CD4-positive, alpha-beta T cell (primary cell): Measurements from ENCODE around the gene BCAS1. TPM values are rescaled to one million over a fixed set of nuclear protein-coding genes. Genes with fewer than 3 reads are reported as not detected.

Experiments
- ATAC-seq: fragments of 200-7000 bp; cut with Tn5 transposase; one replicate; pipeline ENCODE4 v1.10.0; 2022; ENCODE audit warnings: mild to moderate bottlenecking; ENCODE audit not compliant: poor library complexity
- CTCF ChIA-PET: fragments of 350-600 bp; sonication (Branson Sonifier 250); formaldehyde crosslinking; loops from one replicate; lab custom pipeline; 2021; ENCODE audit warnings: antibody characterized with exemption, inconsistent platforms; lab: Charles Lee
- POLR2A ChIA-PET: fragments of 350-600 bp; sonication (Branson Sonifier 250); formaldehyde crosslinking; loops from one replicate; lab custom pipeline; 2021; ENCODE audit warnings: antibody characterized with exemption, inconsistent platforms; lab: Charles Lee
- DNase-seq, 14 experiments: peaks; one replicate each; pipeline ENCODE4 v3.0.0-alpha.2; 2013 to 2020; ENCODE audit warnings: mixed read lengths in 2 of 14
- H3K27ac ChIP-seq, 2 donors: one replicate each; pipeline versions ENCODE4 v1.5.1 to v1.7.0; 2013; ENCODE audit warnings: low read length in 2 of 2, low read depth in 1 of 2, mild to moderate bottlenecking in 1 of 2
- H3K27me3 ChIP-seq, 2 experiments: 1 replicate in 1 of 2; 2 replicates in 1 of 2; pipeline versions ENCODE4 v1.6.1 to v1.7.0; 2013; ENCODE audit warnings: low read length in 2 of 2, control low read depth in 1 of 2, mild to moderate bottlenecking in 1 of 2, moderate library complexity in 1 of 2; ENCODE audit not compliant: insufficient read depth in 2 of 2, control insufficient read depth in 1 of 2
- H3K36me3 ChIP-seq: one replicate; pipeline ENCODE4 v1.6.1; 2013; ENCODE audit warnings: low read length, control low read depth; ENCODE audit not compliant: insufficient read depth
- H3K4me1 ChIP-seq: one replicate; pipeline ENCODE4 v1.6.1; 2013; ENCODE audit warnings: low read length, control low read depth; ENCODE audit not compliant: insufficient read depth
- H3K4me3 ChIP-seq: one replicate; pipeline ENCODE4 v1.5.1; 2013; ENCODE audit warnings: mild to moderate bottlenecking, low read length, moderate library complexity
- H3K9me3 ChIP-seq, 2 experiments: 1 replicate in 1 of 2; 2 replicates in 1 of 2; pipeline versions ENCODE4 v1.6.1 to v1.7.0; 2013; ENCODE audit warnings: low read length in 2 of 2, mild to moderate bottlenecking in 2 of 2, control low read depth in 1 of 2, moderate library complexity in 1 of 2; ENCODE audit not compliant: control insufficient read depth in 1 of 2, insufficient read depth in 1 of 2
- H3K27ac Mint-ChIP-seq: one replicate; pipeline ENCODE4 v1.8.0; 2020; ENCODE audit warnings: mixed read lengths
- H3K27me3 Mint-ChIP-seq: one replicate; pipeline ENCODE4 v1.8.0; 2021; ENCODE audit warnings: mixed read lengths
- H3K36me3 Mint-ChIP-seq: one replicate; pipeline ENCODE4 v1.8.0; 2021; ENCODE audit warnings: low read depth, mixed read lengths
- H3K4me1 Mint-ChIP-seq: one replicate; pipeline ENCODE4 v1.8.0; 2021; ENCODE audit warnings: low read depth, mixed read lengths
- H3K4me3 Mint-ChIP-seq: one replicate; pipeline ENCODE4 v1.8.0; 2020; ENCODE audit warnings: mild to moderate bottlenecking, mixed read lengths
- H3K9me3 Mint-ChIP-seq: one replicate; pipeline ENCODE4 v1.8.0; 2020; ENCODE audit warnings: mixed read lengths
- intact Hi-C, 2 experiments: fragments of 100-400 bp; cut with DNase I in 1 of 2; cut with micrococcal nuclease in 1 of 2; formaldehyde crosslinking; loops; one replicate each; pipeline versions ENCODE4 v1.15.1 to v1.9.0; 2023 to 2025; cut with DNase I, micrococcal nuclease
- total RNA-seq, 174 experiments: library from RNA in 2 of 174; stranded (reverse) in 2 of 174; gene quantifications; one replicate each; pipeline ENCODE4 v1.2.3 and lab custom pipeline; 2021 to 2026
- TF ChIP-seq, protein P1 (sequence below): fragments of 200-600 bp; IDR thresholded peaks from one replicate; pipeline ENCODE4 v1.8.0; 2022; ENCODE audit warnings: antibody characterized with exemption, mild to moderate bottlenecking

BCAS1 gene
- total RNA-seq, 2 experiments from 2014 or later: 0.20 to 0.27 TPM

DNA sequence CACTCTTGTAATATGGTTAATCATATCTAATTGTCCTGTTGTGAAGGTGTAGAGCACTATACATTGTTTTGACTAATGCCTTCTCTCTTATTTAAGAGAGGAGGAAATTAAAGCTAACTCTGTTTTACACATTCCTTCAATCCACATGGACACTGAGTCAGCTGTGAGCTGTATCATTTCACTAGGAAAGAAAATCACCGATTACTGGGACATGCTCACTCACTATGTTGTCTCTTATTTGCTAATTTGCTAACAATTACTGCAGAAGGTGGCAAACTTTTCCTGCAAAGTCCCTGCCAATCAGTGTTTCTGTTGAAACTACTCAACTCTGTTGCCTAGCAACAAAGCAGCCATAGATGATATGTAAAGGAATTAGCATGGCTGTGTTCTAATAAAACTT lies 98.2 kb downstream of the BCAS1 start:
- H3K4me1 ChIP-seq: no peaks in the 10 kb centered on the region
- no peaks in the 10 kb centered on the region for H3K36me3 Mint-ChIP-seq
- H3K27me3 ChIP-seq: no peaks in the 10 kb centered on the region
- no peaks in the 10 kb centered on the region for H3K27me3 Mint-ChIP-seq
- peaks cover 2% of the 10 kb centered on the region for H3K9me3 Mint-ChIP-seq
- H3K27ac ChIP-seq: no peak overlapping the region
- no peak overlapping the region for H3K4me3 Mint-ChIP-seq
- no peak for DNase-seq
- H3K4me1 Mint-ChIP-seq: no peaks in the 10 kb centered on the region
- POLR2A ChIA-PET: no interaction called here
- no peak overlapping the region for H3K4me3 ChIP-seq
- CTCF ChIA-PET: no interaction called here
- intact Hi-C loops: no loop called here
- H3K27ac Mint-ChIP-seq: no peak overlapping the region
- H3K9me3 ChIP-seq: peaks cover 0 to 3% of the 10 kb centered on the region in 2 experiments
- H3K36me3 ChIP-seq: no peaks in the 10 kb centered on the region
- TF ChIP-seq, protein P1, sequence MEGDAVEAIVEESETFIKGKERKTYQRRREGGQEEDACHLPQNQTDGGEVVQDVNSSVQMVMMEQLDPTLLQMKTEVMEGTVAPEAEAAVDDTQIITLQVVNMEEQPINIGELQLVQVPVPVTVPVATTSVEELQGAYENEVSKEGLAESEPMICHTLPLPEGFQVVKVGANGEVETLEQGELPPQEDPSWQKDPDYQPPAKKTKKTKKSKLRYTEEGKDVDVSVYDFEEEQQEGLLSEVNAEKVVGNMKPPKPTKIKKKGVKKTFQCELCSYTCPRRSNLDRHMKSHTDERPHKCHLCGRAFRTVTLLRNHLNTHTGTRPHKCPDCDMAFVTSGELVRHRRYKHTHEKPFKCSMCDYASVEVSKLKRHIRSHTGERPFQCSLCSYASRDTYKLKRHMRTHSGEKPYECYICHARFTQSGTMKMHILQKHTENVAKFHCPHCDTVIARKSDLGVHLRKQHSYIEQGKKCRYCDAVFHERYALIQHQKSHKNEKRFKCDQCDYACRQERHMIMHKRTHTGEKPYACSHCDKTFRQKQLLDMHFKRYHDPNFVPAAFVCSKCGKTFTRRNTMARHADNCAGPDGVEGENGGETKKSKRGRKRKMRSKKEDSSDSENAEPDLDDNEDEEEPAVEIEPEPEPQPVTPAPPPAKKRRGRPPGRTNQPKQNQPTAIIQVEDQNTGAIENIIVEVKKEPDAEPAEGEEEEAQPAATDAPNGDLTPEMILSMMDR: no peak
- no peak for ATAC-seq

DNA sequence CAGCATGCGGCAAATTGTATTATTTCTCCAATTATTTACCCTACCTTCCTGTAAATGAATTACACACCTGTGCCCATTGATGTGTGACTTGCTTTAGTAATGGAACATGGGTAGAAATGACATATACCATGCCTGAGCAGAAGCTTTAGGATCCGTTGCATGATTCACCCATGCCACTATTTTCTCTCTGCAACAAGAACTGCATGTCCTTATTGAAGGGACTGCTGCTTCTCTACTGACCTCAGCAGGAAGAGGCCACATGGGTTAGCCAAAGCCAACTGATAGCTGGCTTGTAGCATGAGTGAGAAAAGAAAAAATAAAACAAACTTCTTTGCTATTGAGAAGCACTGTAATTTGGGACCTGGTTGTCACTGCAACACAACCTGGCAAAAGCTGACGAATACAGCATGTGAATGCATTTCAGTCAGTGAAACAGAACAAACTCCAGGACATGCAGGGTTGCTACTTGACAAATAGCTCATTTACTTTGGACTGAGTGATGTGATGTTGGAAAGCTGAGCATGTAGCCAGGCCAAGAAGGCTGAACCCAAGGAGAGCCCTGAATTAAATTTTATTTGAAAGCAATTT lies 99.2 kb downstream of the BCAS1 start:
- no peak for ATAC-seq
- no peaks in the 10 kb centered on the region for H3K27me3 ChIP-seq
- Mint-ChIP-seq H3K27ac (no peak overlapping the region), H3K9me3 (no peaks in the 10 kb centered on the region), H3K4me3 (no peak overlapping the region), H3K36me3 (no peaks in the 10 kb centered on the region), H3K27me3 (no peaks in the 10 kb centered on the region), H3K4me1 (no peaks in the 10 kb centered on the region)
- H3K27ac ChIP-seq: no peak overlapping the region
- intact Hi-C loops: no loop called here
- ChIA-PET CTCF (no interaction called here), POLR2A (no interaction called here)
- H3K4me3 ChIP-seq: no peak overlapping the region
- no peaks in the 10 kb centered on the region for H3K4me1 ChIP-seq
- DNase-seq: no peak
- H3K36me3 ChIP-seq: no peaks in the 10 kb centered on the region
- peaks cover 0 to 3% of the 10 kb centered on the region in 2 experiments for H3K9me3 ChIP-seq
- TF ChIP-seq, protein P1: no peak

DNA sequence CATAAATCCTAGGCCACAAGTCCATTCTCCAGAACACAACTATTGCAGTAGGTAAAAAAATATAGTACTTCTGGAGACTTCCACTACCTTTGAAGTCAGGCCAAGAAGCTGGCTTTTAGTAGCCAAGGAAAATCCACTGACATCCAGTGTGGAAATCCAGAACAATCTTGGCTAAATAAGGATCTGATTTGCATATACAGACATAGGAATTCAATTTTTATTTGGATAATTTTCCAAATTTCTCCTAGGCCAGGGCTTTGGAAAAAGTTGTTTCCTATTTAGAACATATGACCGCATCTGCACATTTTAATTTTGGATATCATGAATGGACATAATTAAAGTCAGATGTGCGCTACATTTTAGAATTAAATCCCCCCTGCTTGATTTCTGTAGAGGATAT lies 100.2 kb downstream of the BCAS1 start:
- Histone ChIP-seq H3K27me3 (no peaks in the 10 kb centered on the region), H3K4me1 (no peaks in the 10 kb centered on the region), H3K27ac (no peak overlapping the region), H3K36me3 (no peaks in the 10 kb centered on the region), H3K4me3 (no peak overlapping the region), H3K9me3 (peaks cover 0 to 3% of the 10 kb centered on the region in 2 experiments)
- intact Hi-C loops: no loop called here
- Mint-ChIP-seq H3K9me3 (no peaks in the 10 kb centered on the region), H3K4me3 (no peak overlapping the region), H3K36me3 (no peaks in the 10 kb centered on the region), H3K4me1 (no peaks in the 10 kb centered on the region), H3K27ac (no peak overlapping the region), H3K27me3 (no peaks in the 10 kb centered on the region)
- TF ChIP-seq, protein P1: no peak
- ATAC-seq (no peak), DNase-seq (no peak)
- ChIA-PET POLR2A (no interaction called here), CTCF (no interaction called here)
